NCI-H2081 (cell line): ENCODE data around the gene ADAM29.
"Not testable (repeated sequence)": the region's sequence is repeated elsewhere in the genome, so short reads cannot be mapped to it uniquely, and the experiment has no call there.

Source experiments
- DNase-seq, 2 experiments: peaks; one replicate each; lab custom pipeline; 2025; lab: John Stamatoyannopoulos, UW

ADAM29 gene

DNA sequence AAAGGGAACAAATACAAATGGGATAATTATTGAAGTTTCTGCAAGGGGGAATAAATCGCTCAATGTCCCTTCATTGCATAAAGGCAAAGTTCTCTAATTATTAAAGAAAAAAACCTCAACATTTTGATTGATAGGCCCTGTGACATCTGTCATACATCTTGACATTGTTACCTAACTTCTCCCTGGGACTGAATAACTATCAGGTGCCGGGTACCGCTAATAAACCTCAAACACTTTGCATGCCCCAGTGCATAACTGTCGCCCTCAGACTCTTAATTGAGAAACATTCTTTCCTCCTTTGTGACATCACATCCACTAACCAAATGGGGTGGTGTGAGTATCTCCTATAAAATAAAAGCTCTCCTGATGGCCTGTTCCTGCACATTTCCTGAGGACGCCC is at the start of gene ADAM29:
Gene ADAM29 (plus strand): TSS at position 301 of the 400 bp plus-strand sequence. CDS start 57,168 bp downstream, outside the sequence.
- DNase-seq: no peak

DNA sequence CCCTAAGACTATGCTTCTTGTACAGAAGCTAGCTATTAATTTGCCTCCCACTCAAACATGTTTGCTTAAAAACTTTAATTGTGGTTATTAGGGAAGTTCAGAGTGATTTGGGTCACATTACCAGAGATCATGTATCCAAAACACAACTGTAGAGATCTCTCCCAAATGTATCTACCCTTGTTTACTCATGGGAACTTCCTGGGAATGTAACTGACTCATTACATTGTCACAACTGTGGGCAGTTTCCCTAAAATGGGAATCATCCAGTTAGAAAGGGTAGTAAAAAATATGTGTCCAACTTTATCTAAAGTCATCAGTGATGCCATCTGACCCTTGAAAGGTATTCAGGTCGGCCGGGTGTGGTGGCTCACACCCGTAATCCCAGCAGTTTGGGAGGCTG is 48.8 kb upstream of the ADAM29 start:
- no peak for DNase-seq

DNA sequence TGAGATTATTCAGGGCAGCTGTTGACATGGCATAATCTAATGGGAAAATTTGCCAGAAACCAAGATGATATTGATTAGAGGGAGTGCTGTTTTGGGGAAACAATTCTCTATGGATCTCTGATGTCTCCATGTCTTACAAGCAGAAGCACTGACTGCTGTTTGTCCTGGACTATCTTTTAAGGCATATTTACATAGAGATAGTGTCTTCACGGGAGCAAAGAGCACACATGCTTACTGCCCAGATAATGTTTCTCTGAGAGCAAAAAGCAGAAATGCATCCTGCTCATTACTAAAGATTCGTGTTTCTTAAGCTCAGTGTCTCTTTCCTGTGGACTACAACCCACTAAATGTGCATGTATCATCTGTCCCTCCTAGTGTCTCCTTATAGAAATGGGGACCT is 47.8 kb upstream of the ADAM29 start:
- no peak for DNase-seq

DNA sequence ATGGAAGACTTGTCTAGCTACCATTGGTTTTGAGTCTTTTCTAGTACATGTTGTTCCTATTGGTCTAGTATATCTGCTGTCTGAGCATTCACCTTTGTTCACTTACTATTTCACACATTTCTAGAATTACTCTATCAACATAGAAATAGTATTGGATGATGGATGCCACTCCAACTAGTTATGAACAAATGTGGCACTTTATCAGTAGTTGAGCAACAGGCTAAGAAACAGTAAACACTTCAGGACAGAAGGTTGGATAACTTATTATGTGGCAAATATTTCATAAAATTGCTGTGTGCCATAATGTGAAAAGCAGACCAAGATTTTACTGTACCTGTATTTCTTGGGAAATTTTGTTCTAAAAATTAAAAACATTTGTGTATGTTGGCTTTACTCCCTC is 46.8 kb upstream of the ADAM29 start:
- DNase-seq: no peak

DNA sequence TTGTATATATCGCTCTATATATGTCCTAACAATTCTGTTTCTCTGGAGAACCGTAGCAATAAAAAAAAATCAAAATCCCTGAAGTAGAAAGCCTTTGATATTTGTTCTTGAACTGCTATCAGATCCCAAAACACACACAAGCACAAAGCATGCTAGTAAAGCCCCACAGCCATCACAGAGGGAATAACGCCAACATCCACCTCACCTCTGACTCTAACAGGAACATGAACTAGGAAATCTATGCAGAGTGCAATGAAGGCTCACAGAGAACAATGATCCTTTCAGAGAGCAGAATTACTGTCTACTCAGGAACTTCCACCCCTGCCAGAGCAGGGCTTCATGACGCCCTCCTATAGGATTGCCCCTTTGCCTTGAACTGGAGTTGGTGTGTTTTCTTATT is 45.0 kb upstream of the ADAM29 start:
- not testable (repeated sequence) for DNase-seq

DNA sequence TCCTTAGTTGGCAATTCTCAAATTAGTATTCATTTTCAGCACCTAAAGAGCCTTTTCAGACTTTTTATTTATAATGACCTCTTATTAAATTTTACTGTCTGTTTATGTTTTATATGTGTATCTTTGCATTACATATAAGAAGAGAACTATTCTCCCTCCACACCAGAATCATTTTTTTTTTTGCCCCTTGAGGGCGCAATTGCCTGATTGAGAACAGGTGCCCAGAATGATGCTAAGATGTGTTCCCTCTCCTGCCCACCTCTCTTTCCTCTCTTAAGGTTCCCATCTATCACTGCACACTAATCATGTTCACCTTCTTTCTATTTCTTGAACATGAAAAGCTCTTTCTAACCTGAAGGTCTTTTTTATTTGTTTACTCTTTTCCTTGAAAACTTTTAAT is 44.2 kb upstream of the ADAM29 start:
- peak; percentile 32 to 41 for DNase-seq

DNA sequence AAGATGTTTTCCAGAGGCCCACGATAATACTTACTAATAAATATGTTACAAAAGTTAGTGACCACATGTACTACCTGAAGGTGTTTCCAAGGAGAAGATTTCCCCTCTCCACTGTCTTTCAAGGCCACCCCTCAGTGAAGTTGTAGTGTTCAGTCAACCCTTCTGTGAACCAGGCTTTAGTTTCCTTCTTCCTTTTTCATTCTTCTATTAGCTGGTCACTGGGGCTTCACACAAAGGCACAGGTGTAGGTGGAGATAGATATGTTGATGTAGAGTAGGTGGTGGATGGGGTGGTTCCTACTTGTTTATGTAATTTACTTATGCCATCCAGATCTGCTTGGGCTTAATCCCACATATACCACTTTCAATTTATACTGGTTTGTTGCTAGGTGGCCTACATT is 43.3 kb upstream of the ADAM29 start:
- DNase-seq: no peak

DNA sequence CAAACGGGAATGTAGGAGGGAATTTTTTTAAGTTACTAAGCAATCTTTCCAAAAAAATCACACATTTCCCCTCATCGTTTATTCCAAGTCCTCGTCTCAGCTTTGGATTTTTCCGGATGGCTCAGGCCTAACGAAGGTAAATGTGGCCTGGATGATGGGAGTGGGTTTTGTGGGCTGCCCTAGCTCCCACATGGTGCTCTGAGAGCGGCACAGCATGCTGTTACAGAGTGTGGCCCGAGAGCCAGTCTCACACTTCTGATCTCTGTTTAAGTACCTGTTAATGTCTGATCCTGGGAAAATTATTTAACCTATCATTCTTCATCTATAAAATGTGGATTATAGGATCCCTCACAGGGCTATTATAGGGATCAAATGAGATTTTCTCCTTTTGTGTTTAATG is 38.2 kb upstream of the ADAM29 start:
- no peak for DNase-seq

DNA sequence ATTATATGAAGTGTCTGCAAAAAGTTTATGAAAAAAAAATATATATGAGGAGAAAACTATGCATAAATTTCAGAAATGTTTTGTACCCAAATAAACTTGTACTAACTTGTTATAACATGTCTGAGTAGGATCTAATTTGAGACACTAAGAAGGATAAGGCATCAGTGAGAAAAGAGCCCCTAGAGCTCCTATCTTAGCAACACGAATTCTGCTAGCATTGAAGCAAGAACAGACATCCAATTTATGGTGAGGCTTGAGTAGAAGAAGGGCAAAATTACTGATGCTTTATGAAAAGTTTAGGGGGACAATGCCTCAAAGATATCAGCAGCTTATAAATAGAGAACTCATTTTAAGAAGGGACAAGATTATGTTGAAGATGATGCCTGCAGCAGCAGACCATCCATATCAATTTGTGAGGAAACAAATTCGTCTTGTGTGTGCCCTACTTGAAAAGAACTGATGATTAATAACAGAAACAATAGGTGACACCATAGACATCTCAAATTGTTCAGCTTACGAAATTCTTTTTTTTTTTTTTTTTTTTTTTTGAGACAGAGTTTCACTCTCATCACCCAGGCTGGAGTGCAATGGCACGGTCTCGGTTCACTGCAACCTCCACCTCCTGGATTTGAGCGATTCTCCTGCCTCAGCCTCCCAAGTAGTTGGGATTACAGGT is 35.7 kb upstream of the ADAM29 start:
- DNase-seq: no peak

DNA sequence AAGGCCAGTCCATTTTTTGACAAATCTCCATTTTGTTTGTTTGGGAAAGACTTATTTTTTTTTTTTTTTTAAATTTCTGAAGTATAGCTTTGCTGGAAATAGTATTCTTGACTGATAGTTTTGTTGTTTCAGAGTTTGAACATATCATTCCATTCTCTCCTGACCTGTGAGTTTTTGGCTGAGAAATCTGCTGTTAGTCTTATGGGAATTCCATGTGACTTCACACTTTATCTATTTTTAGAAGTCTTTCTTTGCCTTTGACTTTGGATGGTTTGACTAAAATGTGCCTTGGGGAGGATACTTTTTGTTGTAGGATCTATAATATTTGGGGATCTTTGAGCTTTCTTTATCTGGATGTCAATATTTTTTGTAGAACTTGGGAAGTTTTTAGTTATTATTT is 10.7 kb upstream of the ADAM29 start:
- no peak for DNase-seq

DNA sequence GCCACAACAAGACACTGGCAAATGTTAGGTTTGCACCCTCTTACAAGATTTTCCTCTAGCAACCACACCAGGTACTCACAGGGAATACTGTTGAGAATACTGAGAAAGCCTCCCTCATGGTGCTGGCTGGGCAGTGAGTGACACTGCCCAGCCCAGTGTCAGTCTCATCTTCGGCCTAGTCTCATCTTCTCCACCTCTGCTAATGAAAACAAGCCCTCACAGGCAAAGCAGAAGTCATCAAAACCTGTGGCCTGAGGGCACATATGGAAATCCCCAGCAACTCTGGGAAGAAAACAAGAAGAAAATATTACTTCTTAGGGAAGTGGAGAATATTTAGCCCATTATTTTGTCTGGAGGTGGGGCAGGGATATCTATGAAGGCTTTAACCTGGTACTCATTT is 7.9 kb upstream of the ADAM29 start:
- no peak for DNase-seq

DNA sequence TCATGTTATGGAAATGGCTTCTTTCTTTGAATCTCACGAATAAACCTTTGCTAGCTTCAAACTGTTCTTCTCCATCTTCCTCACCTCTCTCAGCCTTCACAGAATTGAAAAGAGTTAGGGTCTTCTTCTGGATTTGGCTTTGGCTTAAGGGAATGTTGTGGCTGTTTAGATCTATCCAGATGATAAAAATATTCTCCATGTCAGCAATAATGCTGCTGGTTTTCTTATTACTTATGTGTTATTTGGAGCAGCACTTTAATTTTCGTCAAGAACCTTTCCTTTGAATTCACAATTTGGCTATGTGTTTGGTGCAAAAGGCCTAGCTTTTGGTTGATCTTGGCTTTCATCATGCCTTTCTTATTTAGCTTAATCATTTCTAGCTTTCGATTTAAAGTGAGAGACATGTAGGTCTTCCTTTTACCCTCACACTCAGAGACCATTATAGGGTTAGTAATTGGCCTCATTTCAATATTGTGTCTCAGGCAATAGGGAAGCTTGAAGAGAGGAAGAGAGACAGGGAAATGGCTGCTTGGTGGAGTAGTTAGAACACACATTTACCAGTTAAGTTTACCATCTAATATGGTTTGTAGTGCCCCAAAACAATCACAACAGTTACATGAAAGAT is 5.1 kb upstream of the ADAM29 start:
- DNase-seq: no peak

DNA sequence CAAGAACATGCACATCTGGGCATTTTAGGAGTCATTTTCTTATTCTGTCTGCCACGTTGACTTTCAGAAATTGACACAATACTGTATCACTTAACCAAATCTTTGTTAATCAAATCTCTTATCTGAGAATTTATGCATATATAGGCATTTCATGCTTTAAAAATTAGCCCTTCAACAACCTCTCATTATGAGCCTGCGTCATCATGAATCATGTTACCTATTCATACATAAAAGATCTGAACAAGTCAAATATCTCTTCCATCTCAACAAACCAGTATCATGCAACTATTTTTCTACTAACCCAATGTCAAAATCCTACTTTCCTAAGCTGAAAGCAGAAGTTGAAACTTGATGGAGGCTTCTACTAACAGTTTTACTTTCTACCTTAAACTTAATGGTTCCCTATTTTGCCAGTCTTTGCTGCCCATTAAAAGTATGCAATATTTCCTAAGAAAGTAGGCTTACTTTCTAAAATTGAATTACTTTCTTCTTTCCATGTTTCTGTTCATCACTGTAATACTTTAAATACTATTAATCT is 1.8 kb downstream of the ADAM29 start:
- no peak for DNase-seq

DNA sequence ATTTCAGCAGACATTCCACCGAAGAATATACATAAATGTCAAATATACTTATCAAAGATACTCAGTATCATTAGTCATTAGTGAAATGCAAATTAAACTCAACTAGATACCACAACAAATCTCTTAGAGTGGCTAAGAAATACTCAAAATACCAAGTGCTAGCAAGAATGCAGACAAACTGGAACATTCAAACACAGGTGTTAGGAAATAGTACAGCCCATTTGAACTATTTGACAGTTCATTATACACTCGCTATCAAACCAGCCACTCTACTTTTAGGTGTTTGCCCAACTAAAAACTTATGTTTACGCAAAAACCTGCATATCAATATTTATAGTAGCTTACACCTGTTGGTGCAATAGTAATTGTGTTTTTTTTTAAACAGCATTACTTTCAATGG is 8.8 kb downstream of the ADAM29 start:
- DNase-seq: no peak

DNA sequence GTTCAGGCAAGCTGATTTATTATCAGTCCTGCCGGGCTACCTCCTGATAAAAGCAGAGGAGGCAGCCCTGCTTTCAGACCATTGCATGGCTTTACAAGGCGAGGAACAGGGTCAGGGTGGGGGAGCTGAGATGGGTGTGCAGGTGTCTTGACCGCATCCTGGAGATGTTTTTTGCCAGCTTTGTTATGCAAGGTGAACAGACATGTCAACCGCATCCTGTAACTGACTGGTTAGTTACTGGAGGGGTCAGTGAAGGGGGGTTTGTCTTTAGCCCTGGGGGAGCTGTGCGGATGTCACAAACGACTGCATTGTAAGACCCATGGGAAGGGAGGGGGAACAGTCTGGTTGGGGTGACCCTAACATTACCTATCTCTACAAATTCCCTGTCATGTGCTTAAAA is 10.0 kb downstream of the ADAM29 start:
- no peak for DNase-seq

DNA sequence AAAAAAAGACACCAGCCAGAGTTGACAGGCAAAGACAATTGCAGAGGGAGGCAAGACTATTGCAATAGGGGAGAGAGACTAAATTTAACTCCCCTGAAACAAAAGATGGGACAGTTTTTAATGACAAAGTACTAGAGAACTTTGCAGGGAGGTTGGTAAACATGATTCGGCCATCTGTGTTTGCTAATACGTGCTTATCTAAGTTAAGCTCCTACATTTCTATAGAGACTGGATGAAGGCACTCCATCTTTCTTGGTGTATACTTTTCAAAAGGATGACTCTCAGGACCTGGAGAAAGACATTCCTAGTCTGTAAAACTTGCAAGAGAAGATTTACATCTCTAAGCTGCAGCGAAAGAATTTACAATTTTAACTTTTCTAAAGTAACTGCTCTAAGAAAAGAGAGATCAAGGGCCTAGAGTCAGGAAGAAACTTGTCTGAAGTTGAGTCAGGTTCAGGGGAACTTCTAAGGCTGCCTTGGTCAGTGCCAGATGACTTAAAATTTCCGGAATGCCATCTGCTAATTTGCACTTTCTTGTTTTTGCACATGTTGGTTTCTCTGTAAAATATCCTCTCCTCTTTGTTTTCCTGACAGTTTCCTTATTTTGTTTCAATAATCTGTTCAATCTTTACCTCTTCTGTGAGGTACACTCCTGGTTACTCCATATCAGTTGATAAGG is 10.6 kb downstream of the ADAM29 start:
- DNase-seq: no peak

DNA sequence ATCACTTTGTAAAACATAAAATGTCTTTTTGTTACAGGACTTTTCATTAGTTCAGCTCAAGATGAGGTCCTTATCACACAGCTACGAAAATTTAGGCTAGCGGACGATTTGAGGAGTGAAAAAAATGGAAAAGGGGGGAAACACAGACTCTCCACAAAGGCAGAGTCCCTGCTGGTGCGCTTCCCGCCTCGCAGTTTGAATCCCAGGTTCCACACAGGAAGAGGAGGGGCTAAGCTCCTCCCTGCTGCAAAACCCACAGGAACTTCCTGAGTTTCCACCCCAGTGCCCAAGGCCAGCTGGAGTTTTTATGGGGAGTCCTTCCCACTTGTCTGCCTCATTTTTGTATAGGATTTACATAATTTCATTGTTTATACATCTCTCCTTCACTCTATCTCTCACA is 11.2 kb downstream of the ADAM29 start:
- no peak for DNase-seq

DNA sequence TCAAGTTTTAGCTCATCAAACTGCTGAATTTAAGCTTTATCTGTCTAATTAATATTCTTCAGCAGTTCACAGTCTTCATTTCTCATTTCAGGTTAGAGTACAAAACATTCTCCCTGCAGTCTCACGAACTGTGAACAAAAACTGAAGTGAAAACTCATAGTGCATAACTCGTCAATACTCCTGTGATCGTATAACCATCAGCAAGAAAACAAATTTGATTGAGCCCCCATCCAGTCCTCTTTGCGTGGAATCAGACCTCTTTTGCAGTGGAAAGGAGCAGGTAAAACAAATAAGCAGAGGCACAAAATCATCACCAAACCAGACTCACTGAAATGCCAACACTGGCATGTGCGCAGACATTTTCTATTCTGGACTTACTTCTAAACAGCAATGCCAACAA is 12.7 kb downstream of the ADAM29 start:
- DNase-seq: no peak

DNA sequence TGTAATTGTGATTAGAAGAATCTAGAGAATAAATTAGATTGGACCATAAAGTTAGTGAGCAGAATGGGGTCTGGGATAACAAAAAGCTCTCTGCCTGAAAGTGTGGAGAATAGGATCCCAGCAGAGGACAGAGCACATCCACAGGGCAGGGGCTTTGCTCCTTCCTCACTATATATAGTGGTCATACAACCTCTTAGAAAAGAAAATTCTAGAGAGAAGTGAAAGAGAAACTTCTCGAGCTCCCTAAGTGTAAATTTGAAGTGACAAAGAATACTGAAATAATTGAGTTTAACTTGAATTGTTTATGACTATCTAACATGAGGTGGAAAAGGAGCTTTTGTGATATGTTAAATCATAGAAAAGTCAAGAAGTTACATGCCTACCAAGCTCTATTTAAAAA is 14.9 kb downstream of the ADAM29 start:
- DNase-seq: no peak

DNA sequence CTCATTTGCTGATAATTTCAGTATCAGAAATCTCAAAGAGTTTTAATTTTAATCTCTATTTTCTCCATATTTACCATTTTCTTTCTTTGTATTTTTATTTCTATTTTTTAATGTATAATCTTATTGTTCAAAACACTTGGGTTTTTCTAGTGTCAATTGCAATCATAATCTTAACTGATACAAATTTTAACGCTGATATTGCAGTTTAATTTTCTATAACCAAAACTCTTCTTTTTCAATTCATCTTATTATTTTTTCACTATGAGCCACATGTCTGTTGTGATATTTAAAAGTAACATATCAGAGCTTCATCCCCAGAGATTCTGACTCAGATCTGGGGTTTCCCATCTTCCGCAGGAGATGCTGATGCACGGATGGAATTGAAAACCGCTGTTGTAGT is 16.2 kb downstream of the ADAM29 start:
- no peak for DNase-seq

DNA sequence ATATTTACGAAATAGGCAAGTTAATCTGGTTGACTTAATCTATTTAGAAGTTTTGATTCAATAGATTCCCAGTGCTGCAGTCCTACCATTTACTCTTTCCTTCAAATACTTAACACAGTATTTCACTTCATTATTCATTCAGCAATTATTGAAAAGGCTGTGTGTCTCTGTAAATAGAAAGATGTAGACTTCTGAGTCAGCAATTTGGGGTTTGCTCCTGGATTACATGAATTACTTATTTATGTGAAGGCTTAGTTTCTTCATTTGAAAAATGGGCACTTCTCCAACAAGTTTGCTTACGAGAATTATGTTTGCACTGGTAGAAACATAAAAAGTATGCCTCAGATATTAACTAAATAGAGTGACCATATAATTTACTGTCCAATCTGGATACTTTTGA is 17.4 kb downstream of the ADAM29 start:
- no peak for DNase-seq

DNA sequence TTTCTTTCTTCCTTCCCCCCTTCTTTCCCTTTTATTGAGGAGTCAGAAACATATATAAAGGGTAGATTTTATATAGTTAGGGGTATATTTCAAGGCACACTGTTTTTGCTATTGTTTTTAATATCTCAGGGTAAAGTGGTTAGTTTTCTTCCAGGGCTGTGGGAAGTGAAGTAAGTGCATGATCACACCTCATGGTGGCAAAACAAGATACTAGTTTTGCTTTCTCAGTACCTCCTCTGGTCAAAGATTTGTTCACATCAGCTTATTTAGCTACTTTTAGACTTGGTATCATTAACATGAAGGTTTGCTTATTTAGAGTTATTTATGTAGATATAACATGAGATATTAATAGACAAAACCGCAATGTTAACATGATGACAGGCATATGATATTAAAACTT is 21.8 kb downstream of the ADAM29 start:
- no peak for DNase-seq

DNA sequence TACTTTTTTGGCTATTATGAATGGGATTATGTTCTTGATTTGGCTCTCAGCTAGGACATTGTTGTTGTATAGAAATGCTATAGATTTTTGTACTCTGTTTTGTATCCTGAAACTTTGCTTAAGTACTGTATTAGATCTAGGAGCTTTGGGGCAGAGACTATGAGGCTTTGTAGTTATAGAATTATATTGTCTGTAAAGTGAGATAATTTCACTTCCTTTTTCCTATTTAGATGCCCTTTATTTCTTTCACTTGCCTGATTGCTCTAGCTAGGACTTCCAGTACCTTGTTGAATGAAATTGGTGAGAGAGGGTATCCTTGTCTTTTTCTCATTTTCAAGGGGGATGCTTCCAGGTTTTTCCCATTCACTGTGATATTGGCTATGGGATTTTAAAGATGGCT is 28.1 kb downstream of the ADAM29 start:
- no peak for DNase-seq
